OCI-LY3 (cell line): Measurements from ENCODE around the gene CPNE4.

Experiments used
- H2AFZ ChIP-seq: fragments of 200-600, 300-600 bp; shearing (Covaris generic); 2 replicates; pipeline ENCODE4 v1.6.0; 2014; ENCODE audit warnings: antibody characterized with exemption, low read depth, low read length
- H3K27ac ChIP-seq: fragments of 200-600, 300-600 bp; sonication (generic); 2 replicates; pipeline ENCODE4 v1.5.1; 2014; ENCODE audit warnings: mild to moderate bottlenecking, low read length, moderate library complexity, mixed read lengths
- H3K27me3 ChIP-seq: fragments of 200-600, 300-600 bp; sonication (generic); 2 replicates; pipeline ENCODE4 v1.6.1; 2014; ENCODE audit warnings: low read depth, low read length, mixed read lengths
- H3K36me3 ChIP-seq: fragments of 200-600, 300-600 bp; sonication (generic); replicated peaks from 2 replicates; pipeline ENCODE3; 2014; ENCODE audit warnings: low read depth, low read length, mixed read lengths
- H3K4me1 ChIP-seq: fragments of 300-600, 200-600 bp; sonication (generic); 2 replicates; pipeline ENCODE4 v1.6.1; 2014; ENCODE audit warnings: low read length, mixed read lengths
- H3K4me2 ChIP-seq: fragments of 200-600, 300-600 bp; sonication (generic); 2 replicates; pipeline ENCODE4 v1.6.1; 2014; ENCODE audit warnings: low read length, mixed read lengths
- H3K4me3 ChIP-seq: fragments of 300-600, 200-600 bp; sonication (generic); 2 replicates; pipeline ENCODE4 v1.5.1; 2014; ENCODE audit warnings: antibody characterized with exemption, mild to moderate bottlenecking, low read length, moderate library complexity
- H3K79me2 ChIP-seq: fragments of 300-600, 200-600 bp; shearing (Covaris generic); 2 replicates; pipeline ENCODE4 v1.6.1; 2014; ENCODE audit warnings: mild to moderate bottlenecking, low read length, mixed read lengths
- H3K9ac ChIP-seq: fragments of 300-600, 200-600 bp; shearing (Covaris generic); 2 replicates; pipeline ENCODE4 v1.6.0; 2014; ENCODE audit warnings: mild to moderate bottlenecking, low read length, moderate library complexity
- H3K9me3 ChIP-seq: fragments of 200-600, 300-600 bp; shearing (Covaris generic); 2 replicates; pipeline ENCODE4 v1.6.1; 2014; ENCODE audit warnings: low read length, mixed read lengths; ENCODE audit not compliant: insufficient read depth
- H4K20me1 ChIP-seq: fragments of 200-600, 300-600 bp; sonication (generic); 2 replicates; pipeline ENCODE4 v1.6.1; 2016; ENCODE audit warnings: low read length, mixed read lengths; ENCODE audit not compliant: insufficient read depth
- EZH2phosphoT487 ChIP-seq: fragments of 200-600 bp; shearing (Covaris generic); IDR thresholded peaks from 2 replicates; pipeline ENCODE4 v1.6.1; 2018; ENCODE audit warnings: antibody characterized with exemption, mixed run types, low read depth
- TF ChIP-seq, protein P1 (sequence below): fragments of 200-600, 300-600 bp; sonication (generic); IDR thresholded peaks from 2 replicates; pipeline ENCODE4 v1.5.1; 2014; ENCODE audit warnings: antibody characterized with exemption, low read length, low read depth

CPNE4 gene

DNA sequence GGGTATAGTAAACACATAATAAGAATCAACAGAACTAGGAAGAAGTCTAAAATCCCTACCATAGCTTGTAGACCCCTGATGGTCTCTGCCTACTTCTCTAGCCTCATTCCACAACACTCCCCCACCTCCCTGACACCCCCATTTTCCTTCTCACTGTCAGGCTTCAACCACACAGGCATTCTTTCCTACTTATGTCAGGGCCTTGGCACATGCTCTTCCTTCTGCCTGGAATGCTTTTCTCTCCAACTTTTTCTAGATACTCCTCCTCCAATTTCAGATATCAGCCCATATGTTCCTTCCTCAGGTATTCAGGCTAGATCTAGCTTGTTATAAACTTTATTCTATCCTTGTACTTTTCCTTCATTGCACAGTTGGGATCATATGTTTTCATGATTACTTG lies 426.1 kb downstream of the CPNE4 start:
- Histone ChIP-seq H3K4me2 (no peak overlapping the region), H3K36me3 (no peaks in the 10 kb centered on the region), H4K20me1 (no peaks in the 10 kb centered on the region), H3K79me2 (no peaks in the 10 kb centered on the region), H2AFZ (no peak overlapping the region), H3K4me3 (no peak overlapping the region), H3K27me3 (no peaks in the 10 kb centered on the region), H3K27ac (no peak overlapping the region), H3K4me1 (peaks cover 7% of the 10 kb centered on the region), H3K9me3 (no peaks in the 10 kb centered on the region), H3K9ac (no peak overlapping the region)
- TF ChIP-seq EZH2phosphoT487: no peak
- TF ChIP-seq, protein P1, sequence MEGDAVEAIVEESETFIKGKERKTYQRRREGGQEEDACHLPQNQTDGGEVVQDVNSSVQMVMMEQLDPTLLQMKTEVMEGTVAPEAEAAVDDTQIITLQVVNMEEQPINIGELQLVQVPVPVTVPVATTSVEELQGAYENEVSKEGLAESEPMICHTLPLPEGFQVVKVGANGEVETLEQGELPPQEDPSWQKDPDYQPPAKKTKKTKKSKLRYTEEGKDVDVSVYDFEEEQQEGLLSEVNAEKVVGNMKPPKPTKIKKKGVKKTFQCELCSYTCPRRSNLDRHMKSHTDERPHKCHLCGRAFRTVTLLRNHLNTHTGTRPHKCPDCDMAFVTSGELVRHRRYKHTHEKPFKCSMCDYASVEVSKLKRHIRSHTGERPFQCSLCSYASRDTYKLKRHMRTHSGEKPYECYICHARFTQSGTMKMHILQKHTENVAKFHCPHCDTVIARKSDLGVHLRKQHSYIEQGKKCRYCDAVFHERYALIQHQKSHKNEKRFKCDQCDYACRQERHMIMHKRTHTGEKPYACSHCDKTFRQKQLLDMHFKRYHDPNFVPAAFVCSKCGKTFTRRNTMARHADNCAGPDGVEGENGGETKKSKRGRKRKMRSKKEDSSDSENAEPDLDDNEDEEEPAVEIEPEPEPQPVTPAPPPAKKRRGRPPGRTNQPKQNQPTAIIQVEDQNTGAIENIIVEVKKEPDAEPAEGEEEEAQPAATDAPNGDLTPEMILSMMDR: no peak

DNA sequence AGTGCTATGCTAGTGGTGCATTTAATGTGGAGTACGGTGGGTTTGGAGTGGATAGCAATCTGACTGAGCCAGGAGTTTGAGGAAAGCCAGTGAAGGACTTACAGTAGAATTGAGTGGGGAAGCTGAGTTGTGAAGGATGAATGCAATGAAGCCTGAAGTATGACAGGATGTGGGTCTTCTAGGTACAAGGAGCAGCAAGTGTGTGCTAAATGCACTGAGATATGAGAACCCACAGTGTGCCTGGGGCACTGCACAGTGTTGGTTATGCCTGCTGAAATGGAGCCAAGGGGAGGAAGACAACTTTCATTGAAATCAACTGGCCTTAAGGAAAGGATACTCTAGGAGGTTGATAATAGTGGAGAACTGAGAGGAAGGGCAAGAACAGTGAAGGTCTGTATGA lies 426.5 kb downstream of the CPNE4 start:
- no peaks in the 10 kb centered on the region for H4K20me1 ChIP-seq
- no peaks in the 10 kb centered on the region for H3K79me2 ChIP-seq
- TF ChIP-seq EZH2phosphoT487: no peak
- TF ChIP-seq, protein P1: no peak
- H3K9ac ChIP-seq: no peak overlapping the region
- peaks cover 7% of the 10 kb centered on the region for H3K4me1 ChIP-seq
- H3K27me3 ChIP-seq: no peaks in the 10 kb centered on the region
- H2AFZ ChIP-seq: no peak overlapping the region
- no peak overlapping the region for H3K4me2 ChIP-seq
- H3K36me3 ChIP-seq: no peaks in the 10 kb centered on the region
- H3K4me3 ChIP-seq: no peak overlapping the region
- H3K9me3 ChIP-seq: no peaks in the 10 kb centered on the region
- H3K27ac ChIP-seq: no peak overlapping the region

DNA sequence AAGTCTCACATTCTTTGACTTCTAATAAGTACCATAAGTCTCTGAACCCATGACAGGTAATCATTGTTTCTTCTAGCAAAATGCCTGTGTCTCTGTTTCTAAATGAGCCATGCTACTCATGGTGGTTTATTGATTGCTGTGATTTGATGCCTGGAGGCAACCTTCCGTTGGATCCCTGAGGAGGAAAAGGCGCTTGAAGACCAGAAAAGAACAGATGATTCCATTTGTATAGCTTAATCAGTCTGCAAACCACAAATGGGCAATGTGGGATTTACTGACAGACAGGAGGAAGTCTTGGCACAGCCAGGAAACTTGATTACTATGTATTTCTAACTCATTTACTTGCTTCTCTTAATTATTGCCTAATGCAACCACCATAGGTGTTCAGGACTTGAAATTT lies 428.9 kb downstream of the CPNE4 start:
- Histone ChIP-seq H4K20me1 (no peaks in the 10 kb centered on the region), H3K27me3 (no peaks in the 10 kb centered on the region), H3K9me3 (no peaks in the 10 kb centered on the region), H3K4me2 (no peak overlapping the region), H3K79me2 (no peaks in the 10 kb centered on the region), H3K4me3 (no peak overlapping the region), H3K9ac (no peak overlapping the region), H3K27ac (no peak overlapping the region), H3K4me1 (no peaks in the 10 kb centered on the region), H2AFZ (no peak overlapping the region), H3K36me3 (no peaks in the 10 kb centered on the region)
- TF ChIP-seq EZH2phosphoT487: no peak
- TF ChIP-seq, protein P1: no peak

DNA sequence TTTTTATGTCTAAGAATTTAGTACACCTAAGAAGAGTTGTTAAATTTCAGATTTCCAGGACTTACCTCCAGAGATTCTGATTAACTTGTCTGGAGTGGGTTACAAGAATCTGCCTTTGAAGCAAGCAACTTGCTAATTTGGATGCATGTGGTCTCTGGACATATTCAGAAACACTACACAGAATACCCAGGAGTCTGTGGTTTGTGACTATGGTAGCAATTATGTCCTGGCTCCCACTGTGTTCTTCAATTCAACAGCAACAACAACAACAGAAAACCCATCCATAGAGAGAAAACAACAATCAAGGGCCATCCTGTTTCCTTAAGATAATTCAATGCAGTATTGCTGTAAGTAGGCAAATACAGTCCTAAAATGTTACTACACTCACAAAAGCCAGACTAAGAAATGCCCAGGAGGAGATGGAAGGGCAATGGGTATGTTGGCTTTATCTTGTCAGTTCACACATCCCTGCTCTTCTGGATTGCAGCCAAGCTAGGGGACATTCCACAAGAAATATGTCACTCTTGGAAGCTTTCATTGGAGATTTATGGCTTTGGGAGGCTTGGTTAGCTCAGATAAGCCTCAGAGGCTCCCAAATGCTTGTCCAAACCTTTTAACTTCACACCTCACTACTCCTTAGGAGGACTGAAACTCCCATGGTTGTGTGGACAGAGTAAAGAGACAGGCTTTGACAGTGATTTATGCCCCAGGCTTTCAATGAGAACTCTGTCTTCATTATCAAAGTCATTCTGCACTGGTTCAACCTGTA lies 432.6 kb downstream of the CPNE4 start:
- no peak for TF ChIP-seq EZH2phosphoT487
- TF ChIP-seq, protein P1: no peak
- no peaks in the 10 kb centered on the region for H3K9me3 ChIP-seq
- no peak overlapping the region for H3K9ac ChIP-seq
- no peak overlapping the region for H3K27ac ChIP-seq
- H3K36me3 ChIP-seq: no peaks in the 10 kb centered on the region
- H3K4me1 ChIP-seq: no peaks in the 10 kb centered on the region
- no peak overlapping the region for H3K4me3 ChIP-seq
- no peaks in the 10 kb centered on the region for H4K20me1 ChIP-seq
- no peak overlapping the region for H3K4me2 ChIP-seq
- no peaks in the 10 kb centered on the region for H3K79me2 ChIP-seq
- no peak overlapping the region for H2AFZ ChIP-seq
- no peaks in the 10 kb centered on the region for H3K27me3 ChIP-seq
